K562 (cell line): ENCODE measurements around the gene PIK3CB. TPM values are rescaled to one million over a fixed set of nuclear protein-coding genes. Genes with fewer than 3 reads are reported as not detected.
A peak's percentile ranks its signal among the peaks of the same experiment; 100 is the strongest.

Source experiments
- CBX8 ChIP-seq: fragments of 200-600 bp; sonication (generic); IDR thresholded peaks from 2 replicates; pipeline ENCODE4 v1.6.1; 2012; ENCODE audit warnings: borderline replicate concordance, mixed run types, low read depth, mild to moderate bottlenecking, moderate library complexity, mixed read lengths, low read length, control low read depth, inconsistent platforms; ENCODE audit not compliant: poor library complexity, severe bottlenecking; ENCODE audit errors: extremely low read depth
- COPS2 ChIP-seq: fragments of 450-650 bp; conservative IDR thresholded peaks from 2 replicates; pipeline ENCODE4 v1.6.1; 2016; ENCODE audit warnings: mild to moderate bottlenecking, moderate library complexity
- EHMT2 ChIP-seq: fragments of 450-650 bp; IDR thresholded peaks from 2 replicates; pipeline ENCODE4 v1.6.1; 2018; ENCODE audit warnings: antibody characterized with exemption
- GABPB1 ChIP-seq: sonication (generic); formaldehyde crosslinking; IDR thresholded peaks from 2 replicates; pipeline ENCODE4 v1.8.0; 2022; ENCODE audit warnings: mild to moderate bottlenecking, missing genetic modification reagents
- HNRNPUL1 ChIP-seq: fragments of 200-400 bp; formaldehyde crosslinking; IDR thresholded peaks from 2 replicates; pipeline ENCODE4 v1.6.1; 2017; ENCODE audit warnings: low read length
- MAZ ChIP-seq, 2 experiments: fragments of 450-650 bp in 1 of 2; sonication (generic) in 1 of 2; formaldehyde crosslinking; IDR thresholded peaks in 1 of 2; conservative IDR thresholded peaks in 1 of 2; 2 replicates each; pipeline versions ENCODE4 v1.4.0 to v1.5.0; 2020; ENCODE audit warnings: mild to moderate bottlenecking in 1 of 2, missing genetic modification reagents in 1 of 2
- MECOM ChIP-seq: fragments of 250-450 bp; sonication (Bioruptor Pico); IDR thresholded peaks from 2 replicates; pipeline ENCODE4 v1.8.0; 2022; ENCODE audit warnings: inconsistent platforms
- RBM15 ChIP-seq: fragments of 200-400 bp; formaldehyde crosslinking; IDR thresholded peaks from 2 replicates; pipeline ENCODE4 v1.6.1; 2018; ENCODE audit warnings: mild to moderate bottlenecking, low read length, moderate library complexity; ENCODE audit not compliant: insufficient read depth
- RERE ChIP-seq: sonication (generic); formaldehyde crosslinking; IDR thresholded peaks from 2 replicates; pipeline ENCODE4 v1.8.0; 2023; ENCODE audit warnings: missing genetic modification reagents, mild to moderate bottlenecking, borderline replicate concordance
- SP1 ChIP-seq: sonication (generic); formaldehyde crosslinking; IDR thresholded peaks from 2 replicates; pipeline ENCODE4 v1.8.1; 2022; ENCODE audit warnings: mild to moderate bottlenecking, missing genetic modification reagents
- TCF3 ChIP-seq: sonication (generic); formaldehyde crosslinking; IDR thresholded peaks from 2 replicates; pipeline ENCODE4 v1.4.0; 2020; ENCODE audit warnings: mild to moderate bottlenecking, missing genetic modification reagents
- TFAM ChIP-seq: fragments of 250-450 bp; sonication (Bioruptor Pico); conservative IDR thresholded peaks from 2 replicates; pipeline ENCODE4 v1.5.0; 2021; ENCODE audit warnings: mild to moderate bottlenecking, moderate library complexity
- U2AF1 ChIP-seq: fragments of 200-400 bp; formaldehyde crosslinking; optimal IDR thresholded peaks from 2 replicates; pipeline ENCODE3; 2017; ENCODE audit warnings: mild to moderate bottlenecking, low read depth, low read length, moderate library complexity
- ZEB2 ChIP-seq: fragments of 450-650 bp; IDR thresholded peaks from 2 replicates; pipeline ENCODE4 v1.6.1; 2016
- ZFP1 ChIP-seq: fragments of 450-650 bp; formaldehyde crosslinking; IDR thresholded peaks from 2 replicates; pipeline ENCODE4 v1.4.0; 2020; ENCODE audit warnings: mild to moderate bottlenecking, mixed read lengths
- ZNF197 ChIP-seq: fragments of 200-800 bp; sonication (Bioruptor generic); IDR thresholded peaks from 2 replicates; pipeline ENCODE4 v1.6.1; 2016; ENCODE audit warnings: low read depth, missing genetic modification characterization, missing compliant biosample characterization
- ZNF232 ChIP-seq: sonication (generic); formaldehyde crosslinking; IDR thresholded peaks from 2 replicates; pipeline ENCODE4 v1.8.0; 2022; ENCODE audit warnings: mild to moderate bottlenecking, missing genetic modification reagents
- ZNF274 ChIP-seq: IDR thresholded peaks from 2 replicates; pipeline ENCODE4 v1.6.1; 2011; ENCODE audit warnings: low read depth, mild to moderate bottlenecking, low read length, moderate library complexity, borderline replicate concordance
- ZNF512 ChIP-seq: IDR thresholded peaks from 2 replicates; pipeline ENCODE4 v1.6.1; 2016; ENCODE audit warnings: missing genetic modification characterization, missing compliant biosample characterization
- polyA plus RNA-seq, 8 experiments: library from polyadenylated mRNA; depleted of rRNA in 4 of 8; stranded (reverse) in 5 of 8; unstranded in 3 of 8; fragments of >200 nt; fragmentation: Nextera tagmentation in 2 of 8; fragmentation: Illumina TruSeq in 1 of 8; extraction: Ambion mirVana in 2 of 8; extraction: Trizol in 1 of 8; gene quantifications; 2 replicates each; pipeline versions ENCODE4 v1.2.1 to v1.2.3, GENCODE V29; 2011 to 2014; ENCODE audit warnings: inconsistent platforms in 1 of 8, missing spikeins in 1 of 8
- total RNA-seq, 7 experiments: library from RNA; depleted of rRNA in 6 of 7; stranded (reverse); fragments of >200 nt in 6 of 7; fragmentation: Illumina TruSeq in 2 of 7; extraction: Trizol in 2 of 7; gene quantifications; 2 replicates each; pipeline versions ENCODE4 v1.2.1 to v1.2.3, GENCODE V29; 2011 to 2021; ENCODE audit warnings: low replicate concordance in 1 of 7

The PIK3CB gene
- total and polyA plus RNA-seq, 9 of the 15 experiments (the other 6 are each of a cell fraction or from before 2014, with no cell fraction given), result 15.3 to 62.6 (median 28.3) TPM

GRCh38 chr3:138875754-138876664, 41.3 kb upstream of the PIK3CB start (continued):
- peak; percentile 90 for TF ChIP-seq EHMT2
- peak; percentile 87; the same call in 1 of the 2 replicates for TF ChIP-seq GABPB1 (CRISPR knock-in tag)
- no peak for TF ChIP-seq CBX8
- TF ChIP-seq TFAM (CRISPR knock-in tag), result no peak
- TF ChIP-seq ZNF232, result no peak
- TF ChIP-seq ZFP1 (CRISPR knock-in tag), result no peak
- no peak for TF ChIP-seq RERE (CRISPR knock-in tag)
- TF ChIP-seq ZNF512, result no peak
- no peak for TF ChIP-seq U2AF1
- no peak for TF ChIP-seq COPS2
- no peak for TF ChIP-seq HNRNPUL1
- TF ChIP-seq TCF3 (CRISPR knock-in tag), result peak; percentile 99
- TF ChIP-seq ZNF274, result peak; percentile 47; the same call in 1 of the 2 replicates
- TF ChIP-seq ZEB2, result peak; percentile 86
- peak in 1 of 2 experiments; percentile 68; a peak in 1 of 4 replicates for TF ChIP-seq MAZ (CRISPR knock-in tag; conservative IDR thresholded peaks at IDR 0.05 in 1 of 2, IDR thresholded peaks at IDR 0.05 in 1 of 2)
- TF ChIP-seq RBM15, result no peak
- TF ChIP-seq ZNF197, result peak; percentile 89
- no peak for TF ChIP-seq MECOM (CRISPR knock-in tag)
- TF ChIP-seq SP1 (CRISPR knock-in tag), result 0 out of 2 replicates have a peak, but pooled peaks have one; percentile 45
